GM12801 (cell line): Measurements from ENCODE around the gene PTER.

Experiments
- TF ChIP-seq, protein P1 (sequence below): IDR thresholded peaks from one replicate; pipeline ENCODE4 v1.5.1; 2011; ENCODE audit warnings: control low read depth; ENCODE audit not compliant: insufficient read length; ENCODE audit errors: extremely low read depth

Gene PTER

DNA sequence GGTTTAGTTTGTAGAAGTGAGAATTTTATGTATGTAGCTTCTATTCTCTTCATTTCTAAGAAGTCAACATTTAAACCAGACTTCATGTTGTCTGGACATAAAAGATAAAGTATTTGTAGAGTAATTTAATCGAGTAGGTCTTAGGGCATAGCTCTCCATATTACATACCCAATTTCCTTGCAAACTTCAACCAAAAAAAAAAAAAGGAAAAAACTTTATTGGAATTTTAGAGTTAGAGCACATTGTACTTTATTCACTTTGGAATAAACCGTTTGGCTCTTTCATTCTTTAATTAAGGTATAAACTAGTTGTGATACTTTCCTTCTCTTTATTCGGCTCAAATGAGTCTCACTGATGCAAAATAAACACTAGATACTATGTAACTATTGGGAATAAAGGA, 36.0 kb downstream of the PTER start:
- TF ChIP-seq, protein P1, sequence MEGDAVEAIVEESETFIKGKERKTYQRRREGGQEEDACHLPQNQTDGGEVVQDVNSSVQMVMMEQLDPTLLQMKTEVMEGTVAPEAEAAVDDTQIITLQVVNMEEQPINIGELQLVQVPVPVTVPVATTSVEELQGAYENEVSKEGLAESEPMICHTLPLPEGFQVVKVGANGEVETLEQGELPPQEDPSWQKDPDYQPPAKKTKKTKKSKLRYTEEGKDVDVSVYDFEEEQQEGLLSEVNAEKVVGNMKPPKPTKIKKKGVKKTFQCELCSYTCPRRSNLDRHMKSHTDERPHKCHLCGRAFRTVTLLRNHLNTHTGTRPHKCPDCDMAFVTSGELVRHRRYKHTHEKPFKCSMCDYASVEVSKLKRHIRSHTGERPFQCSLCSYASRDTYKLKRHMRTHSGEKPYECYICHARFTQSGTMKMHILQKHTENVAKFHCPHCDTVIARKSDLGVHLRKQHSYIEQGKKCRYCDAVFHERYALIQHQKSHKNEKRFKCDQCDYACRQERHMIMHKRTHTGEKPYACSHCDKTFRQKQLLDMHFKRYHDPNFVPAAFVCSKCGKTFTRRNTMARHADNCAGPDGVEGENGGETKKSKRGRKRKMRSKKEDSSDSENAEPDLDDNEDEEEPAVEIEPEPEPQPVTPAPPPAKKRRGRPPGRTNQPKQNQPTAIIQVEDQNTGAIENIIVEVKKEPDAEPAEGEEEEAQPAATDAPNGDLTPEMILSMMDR: no peak

DNA sequence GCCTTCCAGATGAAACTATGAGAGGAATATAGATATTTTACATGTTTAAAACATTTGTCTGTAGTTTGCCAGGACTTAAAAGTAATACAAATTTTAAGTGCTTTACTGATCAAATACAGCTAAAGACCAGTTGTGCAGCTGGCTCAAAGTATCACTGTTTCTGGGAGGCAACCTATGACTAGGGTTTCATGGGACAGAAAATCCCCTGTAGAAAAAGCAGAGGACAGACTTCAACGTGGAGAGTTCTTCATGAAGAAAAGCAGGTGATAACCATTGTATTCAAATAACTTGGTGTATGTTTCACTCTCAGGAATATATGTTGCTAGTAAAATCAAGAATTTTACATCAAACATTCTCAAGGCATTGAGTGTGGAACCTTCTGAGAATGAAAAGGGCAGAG, 40.9 kb downstream of the PTER start:
- TF ChIP-seq, protein P1: no peak

DNA sequence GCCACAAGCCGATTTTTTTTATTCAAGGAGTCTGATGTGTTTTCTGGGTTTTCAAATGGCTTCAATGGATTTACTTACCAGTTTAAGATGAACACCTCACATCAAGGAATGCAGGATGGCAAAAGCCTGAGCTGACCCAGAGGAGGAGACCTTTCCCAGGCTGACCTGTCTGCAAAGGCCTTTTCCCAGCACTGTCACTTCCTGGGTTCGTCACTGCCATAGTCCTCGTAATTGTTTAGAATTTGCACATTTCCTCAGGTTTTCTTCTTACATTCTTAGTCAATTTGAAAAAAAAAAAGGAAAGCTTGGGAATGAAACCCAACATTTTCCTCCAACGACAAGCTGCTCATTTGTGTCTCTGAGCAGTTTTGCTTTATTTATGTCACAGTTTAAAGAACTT, 42.0 kb downstream of the PTER start:
- TF ChIP-seq, protein P1: no peak

DNA sequence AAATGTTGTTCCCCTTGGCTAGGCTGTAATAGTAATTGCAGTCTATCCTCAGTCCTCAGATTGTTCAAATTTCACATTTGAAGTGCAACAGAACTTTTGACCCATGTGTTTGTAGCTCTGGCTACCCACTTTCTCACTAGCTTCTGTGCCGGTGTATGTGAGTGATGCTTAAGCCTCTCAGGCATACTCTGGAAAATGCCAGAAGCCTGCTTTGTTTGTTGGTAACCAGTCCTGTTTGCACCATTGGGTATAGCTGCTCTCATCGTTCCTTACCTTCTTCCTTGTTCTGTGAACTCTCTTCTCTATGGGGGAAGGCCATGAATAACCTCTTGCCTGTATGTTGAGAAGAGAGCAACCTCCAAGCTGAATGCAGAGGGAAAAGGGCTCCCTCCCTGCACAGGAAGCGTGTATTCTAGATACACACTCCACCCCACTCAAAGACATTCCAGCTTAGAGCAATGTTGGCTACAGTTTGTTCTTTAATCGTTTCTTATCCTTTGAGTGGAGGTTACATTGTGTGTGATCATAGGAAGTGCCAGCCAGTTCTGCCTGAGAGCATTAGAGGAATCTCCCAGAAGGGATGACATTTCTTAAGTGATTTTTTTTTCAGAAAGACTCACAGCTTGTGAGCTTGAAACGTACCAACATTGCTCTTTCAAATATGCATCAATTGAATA, 44.4 kb downstream of the PTER start:
- TF ChIP-seq, protein P1: no peak

DNA sequence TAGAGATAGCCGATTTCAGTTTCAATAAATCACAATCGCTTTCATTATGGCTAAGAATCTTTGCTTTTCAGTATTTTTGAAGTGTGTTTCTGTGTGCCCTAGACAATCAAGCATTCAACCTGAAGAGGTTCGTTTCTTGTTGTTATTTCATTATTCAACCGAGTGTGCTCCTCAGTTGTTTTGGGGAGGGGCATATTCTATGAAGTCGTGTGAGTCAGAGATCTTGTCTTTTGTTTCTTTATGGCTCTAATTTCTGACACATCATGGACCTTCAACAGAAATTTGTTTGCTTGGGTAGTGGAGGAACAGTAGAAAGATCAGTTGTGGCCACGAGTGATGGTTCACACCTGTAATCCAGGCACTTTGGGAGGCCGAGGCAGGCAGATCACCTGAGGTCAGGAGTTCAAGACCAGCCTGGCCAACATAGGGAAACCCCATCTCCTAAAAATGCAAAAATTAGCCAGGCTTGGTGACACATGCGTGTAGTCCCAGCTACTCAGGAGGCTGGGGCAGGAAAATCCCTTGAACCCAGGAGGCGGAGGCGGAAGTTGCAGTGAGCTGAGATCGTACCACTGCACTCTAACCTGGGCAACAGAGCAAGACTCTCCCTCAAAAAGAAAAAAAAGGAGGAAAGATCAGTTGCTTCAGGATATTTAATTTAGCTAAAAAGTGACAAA, 46.6 kb downstream of the PTER start:
- TF ChIP-seq, protein P1: no peak

DNA sequence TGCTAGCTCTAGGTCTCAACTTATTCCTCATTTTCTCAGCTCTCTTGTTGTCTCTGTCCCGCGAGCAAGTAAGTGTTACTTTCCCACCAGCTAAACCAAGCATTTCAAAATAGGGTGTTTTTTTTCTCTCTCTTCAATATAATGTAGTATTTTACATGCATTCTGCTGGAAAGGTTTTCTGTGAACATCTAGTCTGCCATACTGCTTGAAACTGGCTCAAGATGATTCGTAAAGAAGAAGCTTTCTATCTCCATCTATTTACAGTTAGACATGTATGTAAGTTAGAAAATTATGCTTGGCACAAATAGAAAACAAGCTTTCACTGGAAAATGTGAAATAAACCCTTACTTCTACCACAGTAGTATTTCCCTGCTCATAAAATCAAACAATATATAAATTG, 53.7 kb downstream of the PTER start:
- TF ChIP-seq, protein P1: no peak

DNA sequence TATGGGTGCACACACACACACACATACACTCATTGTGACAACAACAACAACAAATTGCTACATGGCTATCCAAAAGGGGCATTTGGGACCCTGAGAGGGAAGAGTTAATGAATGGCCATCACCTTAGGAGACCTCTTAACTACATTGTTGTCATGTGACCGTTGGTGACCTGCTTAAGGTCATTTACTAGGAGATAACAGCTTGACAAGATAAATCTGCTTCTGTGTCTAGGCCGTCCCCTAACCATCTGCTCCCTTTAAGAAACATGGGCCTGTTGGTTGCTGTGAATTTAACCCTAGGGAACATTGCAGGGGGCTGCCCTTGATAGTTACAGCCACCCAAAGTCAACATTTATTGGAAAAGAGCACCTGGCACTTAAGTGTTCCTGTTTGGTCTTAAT, 55.1 kb downstream of the PTER start:
- TF ChIP-seq, protein P1: no peak
